Peyer's patch (tissue), 4 donors: Measurements from ENCODE around the gene NHERF1.

Source experiments
- POLR2A ChIP-seq, 2 donors: fragments of 450-650 bp; IDR thresholded peaks; one replicate each; pipeline ENCODE4 v1.5.1; 2017; ENCODE audit warnings: antibody characterized with exemption in 2 of 2, mild to moderate bottlenecking in 2 of 2, moderate library complexity in 2 of 2
- TF ChIP-seq, protein P1 (sequence below), 6 experiments: fragments of 450-650 bp in 4 of 6; fragments of 200-600 bp in 2 of 6; sonication (generic) in 1 of 6; IDR thresholded peaks; one replicate each; pipeline ENCODE4 v1.5.1; 2017 to 2019; ENCODE audit warnings: antibody characterized with exemption in 6 of 6, mild to moderate bottlenecking in 3 of 6, moderate library complexity in 1 of 6

DNA sequence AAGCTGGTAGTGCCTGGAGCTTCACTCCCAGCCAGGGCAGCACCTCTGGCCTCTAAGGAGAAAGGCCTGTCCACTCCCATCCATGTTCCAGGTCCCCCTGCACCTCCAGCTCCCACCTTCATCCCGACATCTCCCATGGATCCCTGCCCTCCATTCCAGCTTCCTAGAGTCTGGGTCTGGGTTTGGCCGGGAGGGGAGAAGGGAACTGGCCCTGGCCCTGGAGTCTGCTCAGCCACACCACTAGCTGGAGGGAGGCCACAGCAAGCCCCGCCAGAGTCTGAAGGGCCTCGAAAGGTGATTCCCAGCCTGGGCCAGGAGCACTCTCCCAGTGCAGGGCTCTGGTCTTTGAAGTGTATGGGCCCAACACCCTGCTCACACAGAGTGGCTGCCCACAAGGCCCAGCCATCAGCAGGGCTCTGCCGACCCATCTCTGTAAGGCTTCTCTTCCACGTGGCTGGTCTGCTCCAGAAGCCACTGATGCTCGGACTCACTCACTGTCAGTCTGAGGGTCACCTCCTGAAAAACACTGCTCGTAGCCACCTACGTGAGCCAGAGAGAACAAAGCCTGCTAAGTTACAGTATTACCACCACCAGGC is 23.0 kb downstream of the NHERF1 start:
- TF ChIP-seq, protein P1, sequence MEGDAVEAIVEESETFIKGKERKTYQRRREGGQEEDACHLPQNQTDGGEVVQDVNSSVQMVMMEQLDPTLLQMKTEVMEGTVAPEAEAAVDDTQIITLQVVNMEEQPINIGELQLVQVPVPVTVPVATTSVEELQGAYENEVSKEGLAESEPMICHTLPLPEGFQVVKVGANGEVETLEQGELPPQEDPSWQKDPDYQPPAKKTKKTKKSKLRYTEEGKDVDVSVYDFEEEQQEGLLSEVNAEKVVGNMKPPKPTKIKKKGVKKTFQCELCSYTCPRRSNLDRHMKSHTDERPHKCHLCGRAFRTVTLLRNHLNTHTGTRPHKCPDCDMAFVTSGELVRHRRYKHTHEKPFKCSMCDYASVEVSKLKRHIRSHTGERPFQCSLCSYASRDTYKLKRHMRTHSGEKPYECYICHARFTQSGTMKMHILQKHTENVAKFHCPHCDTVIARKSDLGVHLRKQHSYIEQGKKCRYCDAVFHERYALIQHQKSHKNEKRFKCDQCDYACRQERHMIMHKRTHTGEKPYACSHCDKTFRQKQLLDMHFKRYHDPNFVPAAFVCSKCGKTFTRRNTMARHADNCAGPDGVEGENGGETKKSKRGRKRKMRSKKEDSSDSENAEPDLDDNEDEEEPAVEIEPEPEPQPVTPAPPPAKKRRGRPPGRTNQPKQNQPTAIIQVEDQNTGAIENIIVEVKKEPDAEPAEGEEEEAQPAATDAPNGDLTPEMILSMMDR (IDR thresholded peaks at IDR 0.05), result no peak
- no peak for TF ChIP-seq POLR2A (IDR thresholded peaks at IDR 0.05)
